22Rv1 (cell line): Measurements from ENCODE around the gene CLCN2.
A peak's percentile ranks its signal among the peaks of the same experiment; 100 is the strongest.

Experiments used
- H3K27ac ChIP-seq: fragments of 450-650 bp; 2 replicates; pipeline ENCODE4 v1.5.1; 2017
- ZFX ChIP-seq: fragments of 450-650 bp; IDR thresholded peaks from 2 replicates; pipeline ENCODE4 v1.6.1; 2017; ENCODE audit warnings: antibody characterized with exemption, borderline replicate concordance
- TF ChIP-seq, protein P1 (sequence below): fragments of 450-650 bp; IDR thresholded peaks from 2 replicates; pipeline ENCODE4 v1.5.1; 2017; ENCODE audit warnings: mild to moderate bottlenecking

The CLCN2 gene

DNA sequence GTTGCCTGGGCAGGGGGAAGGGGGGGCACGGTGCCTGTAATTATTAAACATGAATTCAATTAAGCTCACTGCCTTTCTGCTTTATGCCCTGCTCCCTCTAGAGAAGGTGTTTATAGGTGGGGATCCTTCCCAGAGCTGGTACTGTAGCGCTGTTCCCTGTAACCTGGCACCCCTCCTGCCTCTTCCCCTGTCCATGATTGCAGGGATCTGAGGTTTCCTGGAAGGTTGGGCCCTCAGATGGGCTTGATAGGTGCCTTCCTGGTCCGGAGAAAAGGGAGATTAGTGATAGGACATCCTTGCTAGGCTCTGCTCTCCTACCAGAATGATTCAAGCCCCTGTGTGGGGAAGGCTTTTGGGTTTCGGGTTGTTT lies 26.1 kb downstream of the CLCN2 start:
- H3K27ac ChIP-seq: peak overlapping the region; percentile 90
- no peak for TF ChIP-seq ZFX
- TF ChIP-seq, protein P1, sequence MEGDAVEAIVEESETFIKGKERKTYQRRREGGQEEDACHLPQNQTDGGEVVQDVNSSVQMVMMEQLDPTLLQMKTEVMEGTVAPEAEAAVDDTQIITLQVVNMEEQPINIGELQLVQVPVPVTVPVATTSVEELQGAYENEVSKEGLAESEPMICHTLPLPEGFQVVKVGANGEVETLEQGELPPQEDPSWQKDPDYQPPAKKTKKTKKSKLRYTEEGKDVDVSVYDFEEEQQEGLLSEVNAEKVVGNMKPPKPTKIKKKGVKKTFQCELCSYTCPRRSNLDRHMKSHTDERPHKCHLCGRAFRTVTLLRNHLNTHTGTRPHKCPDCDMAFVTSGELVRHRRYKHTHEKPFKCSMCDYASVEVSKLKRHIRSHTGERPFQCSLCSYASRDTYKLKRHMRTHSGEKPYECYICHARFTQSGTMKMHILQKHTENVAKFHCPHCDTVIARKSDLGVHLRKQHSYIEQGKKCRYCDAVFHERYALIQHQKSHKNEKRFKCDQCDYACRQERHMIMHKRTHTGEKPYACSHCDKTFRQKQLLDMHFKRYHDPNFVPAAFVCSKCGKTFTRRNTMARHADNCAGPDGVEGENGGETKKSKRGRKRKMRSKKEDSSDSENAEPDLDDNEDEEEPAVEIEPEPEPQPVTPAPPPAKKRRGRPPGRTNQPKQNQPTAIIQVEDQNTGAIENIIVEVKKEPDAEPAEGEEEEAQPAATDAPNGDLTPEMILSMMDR: no peak

DNA sequence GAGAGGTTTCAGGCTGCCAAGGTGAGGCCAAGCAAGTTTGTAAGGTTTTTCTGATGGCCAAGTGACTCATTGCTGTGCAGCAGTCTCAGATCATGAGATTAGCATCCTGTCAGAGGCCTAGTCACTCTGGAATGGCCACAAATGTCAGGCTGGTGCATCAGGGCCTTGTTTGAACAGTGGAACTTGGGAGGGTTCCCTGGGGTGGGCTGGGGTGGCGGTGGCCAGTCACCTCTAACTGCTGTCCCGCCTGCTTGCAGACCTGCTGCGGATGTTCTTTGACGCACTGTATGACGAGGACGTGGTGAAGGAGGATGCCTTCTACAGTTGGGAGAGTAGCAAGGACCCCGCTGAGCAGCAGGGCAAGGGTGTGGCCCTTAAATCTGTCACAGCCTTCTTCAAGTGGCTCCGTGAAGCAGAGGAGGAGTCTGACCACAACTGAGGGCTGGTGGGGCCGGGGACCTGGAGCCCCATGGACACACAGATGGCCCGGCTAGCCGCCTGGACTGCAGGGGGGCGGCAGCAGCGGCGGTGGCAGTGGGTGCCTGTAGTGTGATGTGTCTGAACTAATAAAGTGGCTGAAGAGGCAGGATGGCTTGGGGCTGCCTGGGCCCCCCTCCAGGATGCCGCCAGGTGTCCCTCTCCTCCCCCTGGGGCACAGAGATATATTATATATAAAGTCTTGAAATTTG lies 26.8 kb downstream of the CLCN2 start:
- no peak for TF ChIP-seq ZFX
- TF ChIP-seq, protein P1: no peak
- H3K27ac ChIP-seq: peak overlapping the region; percentile 90

DNA sequence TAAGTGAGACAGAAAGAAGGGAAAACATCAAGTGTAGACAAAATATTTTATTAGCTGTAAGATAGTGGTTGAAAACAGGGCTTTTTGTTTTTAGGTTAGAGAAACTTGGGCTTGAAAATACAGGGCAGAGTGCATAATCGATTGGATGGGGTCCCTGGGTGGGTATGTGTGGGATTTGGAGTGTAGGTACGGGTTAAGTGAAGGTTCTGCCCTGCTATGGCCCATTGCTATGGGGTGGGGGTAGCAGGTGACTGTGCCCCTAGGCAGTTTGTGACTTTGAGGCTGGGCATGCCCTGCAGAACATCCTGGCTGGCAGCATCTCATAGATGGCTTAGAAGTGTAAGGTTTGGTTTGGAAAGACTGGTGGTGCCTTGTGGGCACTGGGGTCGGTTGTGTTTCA lies 27.7 kb downstream of the CLCN2 start:
- no peak for TF ChIP-seq ZFX
- TF ChIP-seq, protein P1: no peak
- H3K27ac ChIP-seq: peak overlapping the region; percentile 90; the same call in 1 of the 2 replicates

DNA sequence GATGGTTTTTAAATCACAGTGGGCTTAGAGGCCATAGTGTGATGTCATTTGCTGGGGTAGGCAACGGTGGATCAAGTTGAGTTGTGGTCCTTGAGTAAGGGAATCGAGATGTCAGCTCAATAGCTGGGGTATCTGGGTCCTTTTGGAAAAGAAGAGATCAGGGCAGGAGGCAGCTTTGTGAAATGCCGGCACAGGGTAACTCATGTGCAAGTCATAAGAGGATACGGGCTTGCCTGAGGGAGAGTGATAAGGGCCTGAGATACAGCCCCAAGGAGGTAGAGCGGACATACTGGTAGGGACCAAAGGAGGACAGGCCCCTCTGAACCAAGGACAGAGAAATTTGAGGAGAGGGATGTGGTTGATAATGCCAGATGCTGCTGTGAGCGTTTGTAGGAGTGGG lies 28.2 kb downstream of the CLCN2 start:
- peak overlapping the region; percentile 90; the same call in 1 of the 2 replicates for H3K27ac ChIP-seq
- TF ChIP-seq ZFX: no peak
- TF ChIP-seq, protein P1: no peak

DNA sequence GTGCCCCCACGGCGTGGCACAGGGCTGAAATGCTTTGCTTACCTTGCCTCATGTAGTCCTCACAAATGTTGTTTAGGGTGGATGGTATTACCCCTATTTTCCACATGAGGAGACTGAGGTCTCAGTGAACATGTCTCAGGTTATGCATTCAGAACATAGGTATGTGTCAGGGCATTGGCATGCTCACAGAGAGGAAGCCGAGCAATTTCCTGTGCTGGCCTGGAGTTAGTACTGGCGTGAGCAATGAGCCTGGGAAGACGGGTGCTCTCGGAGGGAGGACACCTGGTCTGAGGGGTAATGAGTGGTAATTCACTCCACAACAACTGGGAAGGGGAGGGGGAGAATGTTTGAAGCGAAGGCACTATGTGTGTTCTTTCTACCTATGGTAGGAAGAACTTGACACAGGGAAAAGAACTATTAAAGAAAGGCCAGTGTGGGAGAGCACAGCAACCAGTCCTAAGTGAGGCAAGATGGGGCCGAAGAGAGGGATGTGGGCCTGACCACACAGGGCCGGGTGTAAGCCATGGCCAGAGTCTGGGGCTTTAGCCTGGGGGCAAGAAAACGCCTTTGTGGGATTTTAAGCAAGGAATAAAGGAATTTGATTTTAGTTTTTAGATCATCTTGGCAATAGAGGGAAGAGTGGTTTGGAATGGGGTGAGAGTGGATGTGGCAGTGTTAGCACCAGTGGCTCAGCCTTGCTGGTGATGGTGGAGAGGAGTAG lies 28.9 kb downstream of the CLCN2 start:
- H3K27ac ChIP-seq: no peak overlapping the region; the same call in 1 of the 2 replicates
- TF ChIP-seq ZFX: no peak
- TF ChIP-seq, protein P1: no peak

DNA sequence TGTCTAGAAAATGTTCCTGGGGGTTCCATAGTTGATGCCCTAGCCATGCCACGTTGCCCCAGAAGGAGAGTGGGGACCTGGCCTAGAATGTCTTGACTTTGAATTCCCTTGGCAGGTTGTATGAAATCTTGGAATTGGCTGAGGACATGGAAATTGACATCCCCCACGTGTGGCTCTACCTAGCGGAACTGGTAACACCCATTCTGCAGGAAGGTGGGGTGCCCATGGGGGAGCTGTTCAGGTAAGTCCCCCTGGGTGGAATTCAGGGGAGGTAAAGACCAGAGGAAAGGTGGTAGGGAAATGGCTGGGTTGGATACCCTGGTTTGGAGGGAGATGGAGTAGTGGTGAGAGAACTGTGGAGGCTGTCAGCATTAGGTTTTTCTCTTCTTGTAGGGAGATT lies 32.9 kb downstream of the CLCN2 start:
- no peak for TF ChIP-seq ZFX
- TF ChIP-seq, protein P1: no peak
- H3K27ac ChIP-seq: no peak overlapping the region

DNA sequence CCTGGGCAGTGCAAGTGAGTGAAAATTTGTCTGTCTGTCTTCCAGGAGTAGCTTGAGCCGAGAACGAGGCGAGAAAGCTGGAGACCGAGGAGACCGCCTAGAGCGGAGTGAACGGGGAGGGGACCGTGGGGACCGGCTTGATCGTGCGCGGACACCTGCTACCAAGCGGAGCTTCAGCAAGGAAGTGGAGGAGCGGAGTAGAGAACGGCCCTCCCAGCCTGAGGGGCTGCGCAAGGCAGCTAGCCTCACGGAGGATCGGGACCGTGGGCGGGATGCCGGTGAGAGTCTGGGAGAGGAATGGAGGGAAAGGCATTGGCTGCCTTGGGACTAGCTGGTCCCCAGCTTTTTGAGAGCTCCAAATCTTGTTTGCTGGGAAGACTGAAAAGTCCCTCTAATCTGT lies 34.2 kb downstream of the CLCN2 start:
- H3K27ac ChIP-seq: no peak overlapping the region
- no peak for TF ChIP-seq ZFX
- TF ChIP-seq, protein P1: no peak
